ENCODE measurements around the gene FBXO24.

Gene FBXO24

GRCh38 chr7:100588438-100588837 lies 2.3 kb downstream of the FBXO24 start:
- H3K4me3 ChIP-seq (ENCODE audit: insufficient read depth in 1 of 2, low read depth in 1 of 2, low read length in 2 of 2) = no peak overlapping the region
- H2AK5ac ChIP-seq (ENCODE audit: low read length, severe bottlenecking) = no peak overlapping the region
- no peak overlapping the region for H2AFZ ChIP-seq (ENCODE audit: low read depth, low read length)
- no peak overlapping the region for H2BK15ac ChIP-seq (ENCODE audit: low read depth, poor library complexity, severe bottlenecking)
- H2BK12ac ChIP-seq (ENCODE audit: low read length in 2 of 2) = no peak overlapping the region
- no peak overlapping the region for H3K14ac ChIP-seq (ENCODE audit: low read length in 2 of 2)
- H3K4me1 ChIP-seq (ENCODE audit: control insufficient read depth, insufficient read depth, low read depth, low read length) = peaks cover 13% of the 10 kb centered on the region
- H3K79me1 ChIP-seq (replicated peaks; ENCODE audit: low read length, poor library complexity, severe bottlenecking) = no peaks in the 10 kb centered on the region
- H3K9ac ChIP-seq (ENCODE audit: low read length) = no peak overlapping the region
- no peak overlapping the region for H4K91ac ChIP-seq (ENCODE audit: low read length)
- H3K4ac ChIP-seq (ENCODE audit: low read depth in 1 of 2, low read length in 2 of 2) = no peak overlapping the region
- no peak overlapping the region for H3K27ac ChIP-seq (ENCODE audit: low read length, poor library complexity, severe bottlenecking)
- peaks cover 0 to 16% of the 10 kb centered on the region in 2 experiments for H3K27me3 ChIP-seq (ENCODE audit: control insufficient read depth in 1 of 2, insufficient read depth in 1 of 2, low read length in 2 of 2)
- H3K9me3 ChIP-seq (ENCODE audit: control insufficient read depth, low read length) = no peaks in the 10 kb centered on the region
- no peak overlapping the region for H2BK120ac ChIP-seq (ENCODE audit: low read depth, low read length)
- DNase-seq = peak; percentile 51
- H2BK5ac ChIP-seq (ENCODE audit: low read depth, low read length, poor library complexity, severe bottlenecking) = no peak overlapping the region
- no peak overlapping the region for H3K4me2 ChIP-seq (ENCODE audit: low read length, poor library complexity, severe bottlenecking)
- H4K8ac ChIP-seq (ENCODE audit: low read length) = no peak overlapping the region
- no peak overlapping the region for H3K18ac ChIP-seq (ENCODE audit: low read depth in 1 of 2, low read length in 2 of 2)
- 67% methylated on average over 1 of the region's 1 CpG for WGBS
- no peak overlapping the region for H3K23ac ChIP-seq (ENCODE audit: low read length in 2 of 2)
- H3K36me3 ChIP-seq (ENCODE audit: control insufficient read depth in 1 of 2, insufficient read depth in 2 of 2, low read depth in 1 of 2, low read length in 2 of 2) = no peaks in the 10 kb centered on the region

- Histone ChIP-seq H3K23ac (ENCODE audit: low read length in 2 of 2) (no peak overlapping the region), H2BK5ac (ENCODE audit: low read depth, low read length, poor library complexity, severe bottlenecking) (no peak overlapping the region), H3K18ac (ENCODE audit: low read depth in 1 of 2, low read length in 2 of 2) (peak overlapping the region; percentile 26 to 73), H3K27ac (ENCODE audit: low read length, poor library complexity, severe bottlenecking) (no peak overlapping the region), H3K9ac (ENCODE audit: low read length) (peak overlapping the region; percentile 22), H2BK15ac (ENCODE audit: low read depth, poor library complexity, severe bottlenecking) (peak overlapping the region; percentile 64), H3K4me2 (ENCODE audit: low read length, poor library complexity, severe bottlenecking) (no peak overlapping the region), H3K14ac (ENCODE audit: low read length in 2 of 2) (peak overlapping the region in 1 of 2 experiments; percentile 81), H3K4me1 (ENCODE audit: control insufficient read depth, insufficient read depth, low read depth, low read length) (peaks cover 5% of the 10 kb centered on the region), H3K4me3 (ENCODE audit: insufficient read depth in 1 of 2, low read depth in 1 of 2, low read length in 2 of 2) (no peak overlapping the region), H2BK12ac (ENCODE audit: low read length in 2 of 2) (peak overlapping the region in 1 of 2 experiments; percentile 81), H3K79me1 (replicated peaks; ENCODE audit: low read length, poor library complexity, severe bottlenecking) (no peaks in the 10 kb centered on the region), H2AK5ac (ENCODE audit: low read length, severe bottlenecking) (no peak overlapping the region), H3K4ac (ENCODE audit: low read depth in 1 of 2, low read length in 2 of 2) (peak overlapping the region in 1 of 2 experiments; percentile 72), H3K9me3 (ENCODE audit: control insufficient read depth, low read length) (no peaks in the 10 kb centered on the region), H2BK120ac (ENCODE audit: low read depth, low read length) (no peak overlapping the region), H4K91ac (ENCODE audit: low read length) (peak overlapping the region; percentile 55), H4K8ac (ENCODE audit: low read length) (no peak overlapping the region), H3K27me3 (ENCODE audit: control insufficient read depth in 1 of 2, insufficient read depth in 1 of 2, low read length in 2 of 2) (peaks cover 0 to 16% of the 10 kb centered on the region in 2 experiments), H3K36me3 (ENCODE audit: control insufficient read depth in 1 of 2, insufficient read depth in 2 of 2, low read depth in 1 of 2, low read length in 2 of 2) (no peaks in the 10 kb centered on the region), H2AFZ (ENCODE audit: low read depth, low read length) (peak overlapping the region; percentile 20)
- 20% methylated on average over 7 of the region's 7 CpGs for WGBS
- no peak for DNase-seq
Observed at GRCh38 chr7:100589341-100589947, 3.3 kb downstream of the FBXO24 start.

DNA sequence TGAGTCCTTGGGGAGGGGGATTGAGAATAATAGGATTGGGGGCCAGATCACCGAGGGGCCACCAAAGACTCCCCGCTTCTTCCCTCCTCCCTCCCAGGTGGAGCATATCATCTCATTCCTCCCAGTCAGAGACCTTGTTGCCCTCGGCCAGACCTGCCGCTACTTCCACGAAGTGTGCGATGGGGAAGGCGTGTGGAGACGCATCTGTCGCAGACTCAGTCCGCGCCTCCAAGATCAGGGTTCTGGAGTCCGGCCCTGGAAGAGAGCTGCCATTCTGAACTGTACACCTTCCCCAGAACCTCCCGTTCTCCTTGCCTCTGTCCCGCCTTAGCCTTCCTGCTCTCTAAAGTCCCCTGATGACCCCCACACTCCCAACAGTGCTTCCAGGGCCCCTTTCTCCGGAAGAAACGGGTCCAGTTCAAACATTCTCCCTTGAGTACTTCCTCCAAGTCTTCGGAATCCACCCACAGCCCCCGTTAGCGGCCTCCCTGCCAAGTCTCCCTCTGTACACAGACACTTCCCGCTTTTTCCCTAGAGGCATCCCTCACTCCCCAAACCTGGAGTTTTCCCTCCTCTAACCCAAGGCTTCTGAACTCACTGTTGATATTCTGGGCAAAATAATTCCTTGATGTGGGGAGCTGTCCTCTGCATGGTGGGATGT lies 4.1 kb downstream of the FBXO24 start:
- no peak overlapping the region for H3K14ac ChIP-seq (ENCODE audit: low read length in 2 of 2)
- no peaks in the 10 kb centered on the region for H3K9me3 ChIP-seq (ENCODE audit: control insufficient read depth, low read length)
- no peak overlapping the region for H2BK15ac ChIP-seq (ENCODE audit: low read depth, poor library complexity, severe bottlenecking)
- no peak overlapping the region for H3K4me2 ChIP-seq (ENCODE audit: low read length, poor library complexity, severe bottlenecking)
- WGBS = 56% methylated on average over 19 of the region's 20 CpGs
- peak overlapping the region in 1 of 2 experiments; percentile 37 for H3K4me3 ChIP-seq (ENCODE audit: insufficient read depth in 1 of 2, low read depth in 1 of 2, low read length in 2 of 2)
- no peak overlapping the region for H3K9ac ChIP-seq (ENCODE audit: low read length)
- peak overlapping the region in 1 of 2 experiments; percentile 62 for H3K4ac ChIP-seq (ENCODE audit: low read depth in 1 of 2, low read length in 2 of 2)
- H4K91ac ChIP-seq (ENCODE audit: low read length) = peak overlapping the region; percentile 82
- H3K18ac ChIP-seq (ENCODE audit: low read depth in 1 of 2, low read length in 2 of 2) = peak overlapping the region; percentile 0 to 85
- DNase-seq = no peak
- no peak overlapping the region for H2AFZ ChIP-seq (ENCODE audit: low read depth, low read length)
- H3K27ac ChIP-seq (ENCODE audit: low read length, poor library complexity, severe bottlenecking) = no peak overlapping the region
- H3K79me1 ChIP-seq (replicated peaks; ENCODE audit: low read length, poor library complexity, severe bottlenecking) = no peaks in the 10 kb centered on the region
- H3K36me3 ChIP-seq (ENCODE audit: control insufficient read depth in 1 of 2, insufficient read depth in 2 of 2, low read depth in 1 of 2, low read length in 2 of 2) = no peaks in the 10 kb centered on the region
- no peak overlapping the region for H2AK5ac ChIP-seq (ENCODE audit: low read length, severe bottlenecking)
- no peak overlapping the region for H3K23ac ChIP-seq (ENCODE audit: low read length in 2 of 2)
- peak overlapping the region; percentile 71 for H2BK120ac ChIP-seq (ENCODE audit: low read depth, low read length)
- H3K4me1 ChIP-seq (ENCODE audit: control insufficient read depth, insufficient read depth, low read depth, low read length) = no peaks in the 10 kb centered on the region
- peak overlapping the region; percentile 87 for H4K8ac ChIP-seq (ENCODE audit: low read length)
- peak overlapping the region in 1 of 2 experiments; percentile 92 for H2BK12ac ChIP-seq (ENCODE audit: low read length in 2 of 2)
- no peak overlapping the region for H2BK5ac ChIP-seq (ENCODE audit: low read depth, low read length, poor library complexity, severe bottlenecking)
- peaks cover 0 to 16% of the 10 kb centered on the region in 2 experiments for H3K27me3 ChIP-seq (ENCODE audit: control insufficient read depth in 1 of 2, insufficient read depth in 1 of 2, low read length in 2 of 2)

DNA sequence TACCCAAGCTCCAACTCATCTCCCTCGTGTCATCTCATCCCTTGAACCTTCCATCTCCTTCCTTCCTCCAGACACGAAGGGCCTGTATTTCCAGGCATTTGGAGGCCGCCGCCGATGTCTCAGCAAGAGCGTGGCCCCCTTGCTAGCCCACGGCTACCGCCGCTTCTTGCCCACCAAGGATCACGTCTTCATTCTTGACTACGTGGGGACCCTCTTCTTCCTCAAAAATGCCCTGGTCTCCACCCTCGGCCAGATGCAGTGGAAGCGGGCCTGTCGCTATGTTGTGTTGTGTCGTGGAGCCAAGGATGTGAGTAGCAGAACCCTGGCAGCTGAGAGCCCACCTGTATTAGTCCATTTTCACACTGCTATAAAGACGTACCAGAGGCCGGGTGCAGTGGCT lies 5.5 kb downstream of the FBXO24 start:
- no peak for DNase-seq
- Histone ChIP-seq H2BK12ac (ENCODE audit: low read length in 2 of 2) (peak overlapping the region in 1 of 2 experiments; percentile 6), H2BK5ac (ENCODE audit: low read depth, low read length, poor library complexity, severe bottlenecking) (no peak overlapping the region), H3K18ac (ENCODE audit: low read depth in 1 of 2, low read length in 2 of 2) (no peak overlapping the region), H3K4ac (ENCODE audit: low read depth in 1 of 2, low read length in 2 of 2) (no peak overlapping the region), H2BK15ac (ENCODE audit: low read depth, poor library complexity, severe bottlenecking) (no peak overlapping the region), H4K8ac (ENCODE audit: low read length) (no peak overlapping the region), H3K79me1 (replicated peaks; ENCODE audit: low read length, poor library complexity, severe bottlenecking) (no peaks in the 10 kb centered on the region), H3K27me3 (ENCODE audit: control insufficient read depth in 1 of 2, insufficient read depth in 1 of 2, low read length in 2 of 2) (peaks cover 0 to 16% of the 10 kb centered on the region in 2 experiments), H3K23ac (ENCODE audit: low read length in 2 of 2) (peak overlapping the region in 1 of 2 experiments; percentile 64), H3K4me3 (ENCODE audit: insufficient read depth in 1 of 2, low read depth in 1 of 2, low read length in 2 of 2) (no peak overlapping the region), H3K27ac (ENCODE audit: low read length, poor library complexity, severe bottlenecking) (no peak overlapping the region), H2AK5ac (ENCODE audit: low read length, severe bottlenecking) (no peak overlapping the region), H3K9me3 (ENCODE audit: control insufficient read depth, low read length) (no peaks in the 10 kb centered on the region), H2BK120ac (ENCODE audit: low read depth, low read length) (no peak overlapping the region), H3K9ac (ENCODE audit: low read length) (no peak overlapping the region), H4K91ac (ENCODE audit: low read length) (no peak overlapping the region), H3K36me3 (ENCODE audit: control insufficient read depth in 1 of 2, insufficient read depth in 2 of 2, low read depth in 1 of 2, low read length in 2 of 2) (no peaks in the 10 kb centered on the region), H2AFZ (ENCODE audit: low read depth, low read length) (no peak overlapping the region), H3K14ac (ENCODE audit: low read length in 2 of 2) (no peak overlapping the region), H3K4me1 (ENCODE audit: control insufficient read depth, insufficient read depth, low read depth, low read length) (no peaks in the 10 kb centered on the region), H3K4me2 (ENCODE audit: low read length, poor library complexity, severe bottlenecking) (no peak overlapping the region)
- 93% methylated on average over 17 of the region's 17 CpGs for WGBS
